ENCODE measurements around the gene CPNE7.
A peak's percentile ranks its signal among the peaks of the same experiment; 100 is the strongest.

Gene CPNE7

GRCh38 chr16:89613954-89614459 lies 38.4 kb downstream of the CPNE7 start:
- ATAC-seq (ENCODE audit: insufficient read depth, low read depth): no peak
- Histone ChIP-seq H3K27me3 (ENCODE audit: insufficient read depth, low read length, poor library complexity) (no peaks in the 10 kb centered on the region), H2AFZ (ENCODE audit: low read depth, low read length) (no peak overlapping the region), H4K20me1 (ENCODE audit: insufficient read depth, low read length) (no peaks in the 10 kb centered on the region), H3K79me2 (ENCODE audit: insufficient read depth, low read length) (no peaks in the 10 kb centered on the region), H3K4me1 (ENCODE audit: insufficient read depth, low read length) (peaks cover 23% of the 10 kb centered on the region), H3K9me3 (ENCODE audit: insufficient read depth, low read length, severe bottlenecking) (no peaks in the 10 kb centered on the region), H3K9ac (ENCODE audit: low read depth, low read length) (no peak overlapping the region), H3K36me3 (ENCODE audit: insufficient read depth, low read length) (no peaks in the 10 kb centered on the region), H3K4me3 (ENCODE audit: low read depth in 1 of 2, low read length in 2 of 2) (no peak overlapping the region), H3K4me2 (ENCODE audit: insufficient read depth, low read length) (no peak overlapping the region), H3K27ac (ENCODE audit: low read length) (peak overlapping the region; percentile 59)
- DNase-seq: no peak
- TF ChIP-seq EZH2 (IDR thresholded peaks at IDR 0.05; ENCODE audit: borderline replicate concordance, low read depth, low read length, severe bottlenecking) (no peak), CTCF (IDR thresholded peaks at IDR 0.05; ENCODE audit: borderline replicate concordance, extremely low read depth, low read length, poor library complexity, severe bottlenecking) (no peak)

- Histone ChIP-seq H2AFZ (ENCODE audit: low read depth, low read length) (no peak overlapping the region), H3K9ac (ENCODE audit: low read depth, low read length) (no peak overlapping the region), H3K27me3 (ENCODE audit: insufficient read depth, low read length, poor library complexity) (no peaks in the 10 kb centered on the region), H3K36me3 (ENCODE audit: insufficient read depth, low read length) (no peaks in the 10 kb centered on the region), H3K9me3 (ENCODE audit: insufficient read depth, low read length, severe bottlenecking) (no peaks in the 10 kb centered on the region), H3K4me3 (ENCODE audit: low read depth in 1 of 2, low read length in 2 of 2) (no peak overlapping the region), H3K27ac (ENCODE audit: low read length) (peak overlapping the region; percentile 44), H3K4me1 (ENCODE audit: insufficient read depth, low read length) (peaks cover 11% of the 10 kb centered on the region), H3K4me2 (ENCODE audit: insufficient read depth, low read length) (no peak overlapping the region), H3K79me2 (ENCODE audit: insufficient read depth, low read length) (no peaks in the 10 kb centered on the region), H4K20me1 (ENCODE audit: insufficient read depth, low read length) (no peaks in the 10 kb centered on the region)
- TF ChIP-seq CTCF (IDR thresholded peaks at IDR 0.05; ENCODE audit: borderline replicate concordance, extremely low read depth, low read length, poor library complexity, severe bottlenecking) (no peak), EZH2 (IDR thresholded peaks at IDR 0.05; ENCODE audit: borderline replicate concordance, low read depth, low read length, severe bottlenecking) (no peak)
- ATAC-seq (ENCODE audit: insufficient read depth, low read depth) (no peak), DNase-seq (no peak)
Measured at GRCh38 chr16:89615176-89615575, 39.6 kb downstream of the CPNE7 start.

- no peak overlapping the region for H2AFZ ChIP-seq (ENCODE audit: low read depth, low read length)
- no peaks in the 10 kb centered on the region for H3K27me3 ChIP-seq (ENCODE audit: insufficient read depth, low read length, poor library complexity)
- DNase-seq (no peak), ATAC-seq (ENCODE audit: insufficient read depth, low read depth) (peak; percentile 41; the same call in 1 of the 3 replicates)
- H3K36me3 ChIP-seq (ENCODE audit: insufficient read depth, low read length): no peaks in the 10 kb centered on the region
- no peaks in the 10 kb centered on the region for H3K9me3 ChIP-seq (ENCODE audit: insufficient read depth, low read length, severe bottlenecking)
- peaks cover 11% of the 10 kb centered on the region for H3K4me1 ChIP-seq (ENCODE audit: insufficient read depth, low read length)
- H3K27ac ChIP-seq (ENCODE audit: low read length): no peak overlapping the region; the same call in 1 of the 2 replicates
- H3K79me2 ChIP-seq (ENCODE audit: insufficient read depth, low read length): no peaks in the 10 kb centered on the region
- H3K4me3 ChIP-seq (ENCODE audit: low read depth in 1 of 2, low read length in 2 of 2): no peak overlapping the region
- no peak overlapping the region for H3K4me2 ChIP-seq (ENCODE audit: insufficient read depth, low read length)
- no peaks in the 10 kb centered on the region for H4K20me1 ChIP-seq (ENCODE audit: insufficient read depth, low read length)
- H3K9ac ChIP-seq (ENCODE audit: low read depth, low read length): no peak overlapping the region
- TF ChIP-seq CTCF (IDR thresholded peaks at IDR 0.05; ENCODE audit: borderline replicate concordance, extremely low read depth, low read length, poor library complexity, severe bottlenecking) (peak; percentile 66), EZH2 (IDR thresholded peaks at IDR 0.05; ENCODE audit: borderline replicate concordance, low read depth, low read length, severe bottlenecking) (no peak)
Measured at GRCh38 chr16:89615596-89616090, 40.1 kb downstream of the CPNE7 start.
